Neutrophil (primary cell): Measurements from ENCODE around the gene RAPGEF3.

Source experiments
- H3K27ac ChIP-seq: fragments of 200-600 bp; sonication (generic); 2 replicates; pipeline ENCODE4 v1.5.1; 2016; ENCODE audit warnings: mild to moderate bottlenecking, moderate library complexity
- H3K27me3 ChIP-seq: fragments of 200-600 bp; sonication (generic); 2 replicates; pipeline ENCODE4 v1.6.0; 2016; ENCODE audit warnings: mild to moderate bottlenecking
- H3K36me3 ChIP-seq: fragments of 200-600 bp; sonication (generic); 2 replicates; pipeline ENCODE4 v1.5.1; 2017
- H3K4me1 ChIP-seq, 2 experiments: fragments of 200-600 bp in 1 of 2; sonication (generic) in 1 of 2; 1 replicate in 1 of 2; 2 replicates in 1 of 2; pipeline versions ENCODE4 v1.5.1 to v1.6.1; 2013 to 2016; ENCODE audit warnings: low read depth in 1 of 2, low read length in 1 of 2, mild to moderate bottlenecking in 1 of 2, moderate library complexity in 1 of 2; ENCODE audit not compliant: control insufficient read depth in 1 of 2, insufficient read depth in 1 of 2
- H3K4me3 ChIP-seq, 2 experiments: fragments of 200-600 bp in 1 of 2; sonication (generic) in 1 of 2; 1 replicate in 1 of 2; 2 replicates in 1 of 2; pipeline ENCODE4 v1.5.1; 2013 to 2016; ENCODE audit warnings: low read depth in 1 of 2, low read length in 1 of 2, mild to moderate bottlenecking in 1 of 2, moderate library complexity in 1 of 2
- H3K9me3 ChIP-seq: fragments of 200-600 bp; sonication (generic); 2 replicates; pipeline ENCODE4 v1.5.1; 2016
- TF ChIP-seq, protein P1 (sequence below): fragments of 200-600 bp; sonication (generic); IDR thresholded peaks from 2 replicates; pipeline ENCODE4 v1.5.1; 2016; ENCODE audit warnings: antibody characterized with exemption

Gene RAPGEF3

DNA sequence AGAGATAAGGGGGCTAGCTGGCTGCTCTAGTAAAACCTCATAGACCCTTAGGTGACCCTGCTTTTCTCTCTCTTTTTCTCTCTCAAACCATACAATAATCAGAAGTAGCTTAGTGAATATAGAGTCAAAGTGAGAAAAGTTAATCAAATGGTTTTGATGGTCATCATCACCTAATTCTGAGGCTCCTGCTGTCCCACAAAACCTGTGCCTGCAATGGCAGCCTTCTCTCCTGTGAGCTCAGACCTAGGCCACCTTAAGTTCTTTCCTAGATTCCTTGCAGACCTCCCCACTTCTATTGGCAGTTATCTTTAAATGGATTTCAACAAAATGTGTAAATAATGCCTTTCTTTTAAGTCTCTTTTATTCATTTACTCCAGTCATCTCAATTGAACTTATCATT, 51.3 kb downstream of the RAPGEF3 start:
- H3K4me1 ChIP-seq, result peaks cover 42 to 56% of the 10 kb centered on the region in 2 experiments
- peak overlapping the region; percentile 94 for H3K27ac ChIP-seq
- H3K4me3 ChIP-seq, result peak overlapping the region; percentile 86 to 87
- no peaks in the 10 kb centered on the region for H3K36me3 ChIP-seq
- no peaks in the 10 kb centered on the region for H3K27me3 ChIP-seq
- TF ChIP-seq, protein P1, sequence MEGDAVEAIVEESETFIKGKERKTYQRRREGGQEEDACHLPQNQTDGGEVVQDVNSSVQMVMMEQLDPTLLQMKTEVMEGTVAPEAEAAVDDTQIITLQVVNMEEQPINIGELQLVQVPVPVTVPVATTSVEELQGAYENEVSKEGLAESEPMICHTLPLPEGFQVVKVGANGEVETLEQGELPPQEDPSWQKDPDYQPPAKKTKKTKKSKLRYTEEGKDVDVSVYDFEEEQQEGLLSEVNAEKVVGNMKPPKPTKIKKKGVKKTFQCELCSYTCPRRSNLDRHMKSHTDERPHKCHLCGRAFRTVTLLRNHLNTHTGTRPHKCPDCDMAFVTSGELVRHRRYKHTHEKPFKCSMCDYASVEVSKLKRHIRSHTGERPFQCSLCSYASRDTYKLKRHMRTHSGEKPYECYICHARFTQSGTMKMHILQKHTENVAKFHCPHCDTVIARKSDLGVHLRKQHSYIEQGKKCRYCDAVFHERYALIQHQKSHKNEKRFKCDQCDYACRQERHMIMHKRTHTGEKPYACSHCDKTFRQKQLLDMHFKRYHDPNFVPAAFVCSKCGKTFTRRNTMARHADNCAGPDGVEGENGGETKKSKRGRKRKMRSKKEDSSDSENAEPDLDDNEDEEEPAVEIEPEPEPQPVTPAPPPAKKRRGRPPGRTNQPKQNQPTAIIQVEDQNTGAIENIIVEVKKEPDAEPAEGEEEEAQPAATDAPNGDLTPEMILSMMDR, result no peak
- no peaks in the 10 kb centered on the region for H3K9me3 ChIP-seq

GRCh38 chr12:47705566-47706425, 52.9 kb downstream of the RAPGEF3 start, which contains the start of gene RPAP3:
TSS of gene RPAP3 (minus strand) at chr12:47706030. CDS start at chr12:47702840, 3,190 bp downstream.
- H3K9me3 ChIP-seq, result no peaks in the 10 kb centered on the region
- no peaks in the 10 kb centered on the region for H3K27me3 ChIP-seq
- peak within 1 kb of the TSS; percentile 94 for H3K27ac ChIP-seq
- TF ChIP-seq, protein P1, result peak; percentile 72
- H3K4me3 ChIP-seq, result peak within 1 kb of the TSS; percentile 86 to 87
- peaks cover 2% of the 10 kb centered on the region for H3K36me3 ChIP-seq
- peaks cover 42 to 56% of the 10 kb centered on the region in 2 experiments for H3K4me1 ChIP-seq

DNA sequence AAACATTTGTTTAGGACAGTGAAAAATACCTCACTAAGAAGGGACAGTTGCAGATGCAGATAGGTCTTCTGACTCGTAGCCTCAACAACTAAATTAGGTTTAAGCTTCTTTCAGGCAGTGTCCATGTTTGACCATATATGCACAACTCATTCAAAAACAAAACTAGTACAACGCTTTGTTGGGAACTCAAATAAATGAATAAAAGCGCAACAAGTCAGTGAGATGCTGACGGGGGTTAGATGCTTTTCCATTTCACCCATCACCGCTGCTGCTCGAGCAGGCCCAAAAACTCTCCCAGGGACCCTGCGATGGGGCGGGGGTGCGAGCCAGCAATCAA, 53.5 kb downstream of the RAPGEF3 start:
- peaks cover 8% of the 10 kb centered on the region for H3K36me3 ChIP-seq
- H3K27me3 ChIP-seq, result no peaks in the 10 kb centered on the region
- H3K9me3 ChIP-seq, result no peaks in the 10 kb centered on the region
- peaks cover 40 to 51% of the 10 kb centered on the region in 2 experiments for H3K4me1 ChIP-seq
- peak overlapping the region; percentile 94 for H3K27ac ChIP-seq
- TF ChIP-seq, protein P1, result no peak
- H3K4me3 ChIP-seq, result peak overlapping the region; percentile 86 to 87

DNA sequence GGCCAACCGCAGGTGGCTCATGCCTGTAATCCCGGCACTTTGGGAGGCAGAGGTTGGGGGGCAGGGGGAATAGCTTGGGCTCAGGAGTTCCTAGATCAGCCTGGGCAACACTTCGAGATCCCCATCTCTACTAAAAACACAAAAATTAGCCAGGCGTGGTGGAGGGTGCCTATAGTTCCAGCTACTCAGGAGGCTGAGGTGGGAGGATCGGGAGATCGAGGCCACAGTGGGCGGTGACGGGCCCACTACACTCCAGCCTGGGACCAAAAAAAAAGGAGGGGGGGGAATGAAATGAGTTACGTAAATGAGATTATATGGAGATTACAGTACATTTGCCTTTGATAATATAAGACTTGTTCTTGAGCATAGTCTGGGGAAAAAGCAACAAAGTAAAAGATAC, 54.0 kb downstream of the RAPGEF3 start:
- TF ChIP-seq, protein P1, result no peak
- no peaks in the 10 kb centered on the region for H3K27me3 ChIP-seq
- H3K4me1 ChIP-seq, result peaks cover 36 to 46% of the 10 kb centered on the region in 2 experiments
- no peaks in the 10 kb centered on the region for H3K9me3 ChIP-seq
- H3K36me3 ChIP-seq, result peaks cover 11% of the 10 kb centered on the region
- peak overlapping the region; percentile 86 to 87 for H3K4me3 ChIP-seq
- H3K27ac ChIP-seq, result no peak overlapping the region

GRCh38 chr12:47700263-47700662, 58.4 kb downstream of the RAPGEF3 start:
- peaks cover 25% of the 10 kb centered on the region for H3K36me3 ChIP-seq
- no peak overlapping the region for H3K4me3 ChIP-seq
- no peak overlapping the region for H3K27ac ChIP-seq
- TF ChIP-seq, protein P1, result no peak
- no peaks in the 10 kb centered on the region for H3K27me3 ChIP-seq
- no peaks in the 10 kb centered on the region for H3K9me3 ChIP-seq
- H3K4me1 ChIP-seq, result peaks cover 14 to 18% of the 10 kb centered on the region in 2 experiments
